C4-2B (cell line): ENCODE results near the gene OSER1.

Experiments used
- H3K27ac ChIP-seq: fragments of 450-650 bp; 2 replicates; pipeline ENCODE4 v1.5.1; 2017
- CTCF ChIP-seq: fragments of 450-650 bp; conservative IDR thresholded peaks from 2 replicates; pipeline ENCODE4 v1.5.1; 2017; ENCODE audit warnings: mild to moderate bottlenecking
- ZFX ChIP-seq: fragments of 450-650 bp; IDR thresholded peaks from 2 replicates; pipeline ENCODE4 v1.6.1; 2017

OSER1 gene

GRCh38 chr20:44170816-44171410 is 39.7 kb downstream of the OSER1 start:
- TF ChIP-seq ZFX (no peak), CTCF (no peak)
- H3K27ac ChIP-seq: no peak overlapping the region

DNA sequence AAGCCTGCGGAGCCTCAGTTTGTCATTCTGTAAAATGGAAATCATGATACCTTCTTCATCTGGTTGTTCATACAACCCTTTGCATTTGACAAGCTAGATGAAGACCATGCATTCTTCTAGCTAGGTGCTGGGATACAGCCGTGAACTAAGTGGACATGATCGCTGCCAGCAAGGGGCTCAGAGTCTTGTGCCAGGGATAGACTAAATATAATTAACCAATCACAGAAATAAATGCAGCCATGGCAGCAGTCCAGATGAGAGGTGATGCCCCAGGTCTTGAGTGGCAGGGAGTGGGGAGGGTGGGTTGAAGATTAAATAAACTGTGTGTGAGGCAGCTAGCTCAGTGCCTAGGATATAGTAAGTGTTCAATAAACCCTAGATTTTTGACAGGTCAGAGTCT is 42.8 kb downstream of the OSER1 start:
- no peak overlapping the region for H3K27ac ChIP-seq

GRCh38 chr20:44166477-44166876 is 44.1 kb downstream of the OSER1 start:
- no peak for TF ChIP-seq CTCF
- TF ChIP-seq ZFX: no peak
- no peak overlapping the region for H3K27ac ChIP-seq

More for the DNA sequence above, 42.8 kb downstream of the OSER1 start:
- TF ChIP-seq ZFX: no peak
- TF ChIP-seq CTCF: no peak

DNA sequence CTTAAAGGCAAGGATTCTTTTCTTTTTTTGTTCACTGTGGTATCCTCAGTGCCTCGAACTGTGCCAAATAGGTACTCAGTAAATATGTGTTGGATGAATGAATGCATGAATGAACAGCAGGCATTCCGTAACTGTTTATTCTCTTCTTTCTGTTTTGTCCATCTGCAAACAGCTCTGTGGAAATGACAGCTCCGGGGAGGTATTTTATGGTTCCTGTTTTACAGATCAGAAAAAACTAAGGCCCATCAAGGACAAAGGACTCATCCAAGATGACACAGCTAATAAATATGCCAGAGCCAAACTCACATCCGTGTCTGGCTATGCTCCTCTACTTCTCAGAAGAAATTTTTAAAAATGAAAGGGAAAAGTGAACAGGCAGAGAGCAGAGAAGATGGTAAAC is 44.6 kb downstream of the OSER1 start:
- TF ChIP-seq CTCF (no peak), ZFX (no peak)
- H3K27ac ChIP-seq: no peak overlapping the region

GRCh38 chr20:44160133-44160532 is 50.4 kb downstream of the OSER1 start:
- H3K27ac ChIP-seq: no peak overlapping the region
- TF ChIP-seq CTCF (no peak), ZFX (no peak)

- no peak for TF ChIP-seq ZFX
- TF ChIP-seq CTCF: no peak
- H3K27ac ChIP-seq: no peak overlapping the region
Measured at GRCh38 chr20:44159711-44160110, 50.9 kb downstream of the OSER1 start.

GRCh38 chr20:44159125-44159524 is 51.4 kb downstream of the OSER1 start:
- TF ChIP-seq CTCF (no peak), ZFX (no peak)
- H3K27ac ChIP-seq: no peak overlapping the region
